ENCODE results near the gene ATXN7L1. TPM values are rescaled to one million over a fixed set of nuclear protein-coding genes. Genes with fewer than 3 reads are reported as not detected.
"Not testable (repeated sequence)": the region's sequence is repeated elsewhere in the genome, so short reads cannot be mapped to it uniquely, and the experiment has no call there.

The ATXN7L1 gene
- total RNA-seq, 2 donors from 2014 or later, result 5.7 to 6.0 TPM

GRCh38 chr7:105894131-105894530 is 17.7 kb upstream of the ATXN7L1 start:
- DNase-seq, result no peak
- intact Hi-C loops (cut with DNase I), result no loop called here
- ATAC-seq, result no peak

- no peak for ATAC-seq
- intact Hi-C loops (cut with DNase I), result no loop called here
- DNase-seq, result no peak
These were observed 16.0 kb upstream of the ATXN7L1 start for GRCh38 chr7:105892387-105892786.

GRCh38 chr7:105890290-105890997 is 14.0 kb upstream of the ATXN7L1 start:
- no peak for ATAC-seq
- intact Hi-C loops (cut with DNase I), result no loop called here
- no peak for DNase-seq

- intact Hi-C loops (cut with DNase I), result no loop called here
- no peak for DNase-seq
- no peak for ATAC-seq
These were observed 11.3 kb upstream of the ATXN7L1 start for GRCh38 chr7:105887569-105888189.

- DNase-seq (no peak), ATAC-seq (no peak)
- intact Hi-C loops (cut with DNase I), result no loop called here
These were observed 10.4 kb upstream of the ATXN7L1 start for GRCh38 chr7:105886776-105887175.

- DNase-seq (peak; percentile 29), ATAC-seq (peak in 1 of 2 donors; percentile 47)
- intact Hi-C loops (cut with DNase I), result no loop called here
These were observed 9.2 kb upstream of the ATXN7L1 start for GRCh38 chr7:105885387-105886111.

GRCh38 chr7:105883179-105883578 is 6.8 kb upstream of the ATXN7L1 start:
- DNase-seq; intact Hi-C loops (cut with DNase I); ATAC-seq: not testable (repeated sequence)

GRCh38 chr7:105881439-105881838 is 5.0 kb upstream of the ATXN7L1 start:
- DNase-seq (no peak), ATAC-seq (no peak)
- intact Hi-C loops (cut with DNase I), result no loop called here

GRCh38 chr7:105880571-105881330 is 4.4 kb upstream of the ATXN7L1 start:
- intact Hi-C loops (cut with DNase I), result no loop called here
- ATAC-seq (no peak), DNase-seq (no peak)

- intact Hi-C loops (cut with DNase I), result loop anchor here in 1 of 2 donors (10.0 kb wide), 2 partner anchors 135 to 225 kb away; no protein-coding TSS in a partner anchor
- ATAC-seq (no peak), DNase-seq (no peak)
These were observed 3.4 kb upstream of the ATXN7L1 start for GRCh38 chr7:105879782-105880181.

- no peak for DNase-seq
- intact Hi-C loops (cut with DNase I), result loop anchor here in 1 of 2 donors (10.0 kb wide), 2 partner anchors 136 to 224 kb away; no protein-coding TSS in a partner anchor
- no peak for ATAC-seq
These were observed 2.6 kb upstream of the ATXN7L1 start for GRCh38 chr7:105878746-105879605.

- ATAC-seq, result no peak
- intact Hi-C loops (cut with DNase I), result loop anchor here in 1 of 2 donors (10.0 kb wide), 2 partner anchors 137 to 223 kb away; no protein-coding TSS in a partner anchor
- DNase-seq, result no peak
These were observed 1.3 kb upstream of the ATXN7L1 start for GRCh38 chr7:105877736-105878135.

- intact Hi-C loops (cut with DNase I), result loop anchor here in 1 of 2 donors (10.0 kb wide), 2 partner anchors 138 to 222 kb away; no protein-coding TSS in a partner anchor
- DNase-seq (peak; percentile 44), ATAC-seq (peak; percentile 36 to 52)
These were observed 684 bp upstream of the ATXN7L1 start for GRCh38 chr7:105876964-105877601.

GRCh38 chr7:105875505-105875904 is 894 bp downstream of the ATXN7L1 start:
- intact Hi-C loops (cut with DNase I), result loop anchor here in 1 of 2 donors (10.0 kb wide), 2 partner anchors 139 to 221 kb away; no protein-coding TSS in a partner anchor
- no peak for DNase-seq
- no peak for ATAC-seq

GRCh38 chr7:105874055-105874454 is 2.3 kb downstream of the ATXN7L1 start:
- no peak for ATAC-seq
- no peak for DNase-seq
- intact Hi-C loops (cut with DNase I), result loop anchor here in 1 of 2 donors (10.0 kb wide), 2 partner anchors 141 to 219 kb away; no protein-coding TSS in a partner anchor

- DNase-seq, result no peak
These were observed 3.9 kb downstream of the ATXN7L1 start for GRCh38 chr7:105872491-105872890.

GRCh38 chr7:105871142-105871541 is 5.3 kb downstream of the ATXN7L1 start:
- no peak for ATAC-seq
- no peak for DNase-seq
- intact Hi-C loops (cut with DNase I), result loop anchor here in 1 of 2 donors (10.0 kb wide), 2 partner anchors 144 to 216 kb away; no protein-coding TSS in a partner anchor

More at GRCh38 chr7:105872491-105872890, 3.9 kb downstream of the ATXN7L1 start:
- no peak for ATAC-seq
- intact Hi-C loops (cut with DNase I), result loop anchor here in 1 of 2 donors (10.0 kb wide), 2 partner anchors 142 to 218 kb away; no protein-coding TSS in a partner anchor
